IMR-90 (cell line): ENCODE data around the gene NUDT10. TPM values are rescaled to one million over a fixed set of nuclear protein-coding genes. Genes with fewer than 3 reads are reported as not detected.

Experiments
- ATAC-seq: fragments of 200-7000 bp; cut with Tn5 transposase; 2 replicates; pipeline ENCODE4 v1.9.1; 2020; ENCODE audit warnings: low read depth, mild to moderate bottlenecking, moderate library complexity
- BruUV-seq: library from RNA; stranded (reverse); fragments of 400-500 nt; replicated peaks from 2 replicates; lab custom pipeline; 2021; lab: Mats Ljungman, UMichigan
- CTCF ChIA-PET: fragments of 300-600 bp; formaldehyde crosslinking; extraction: SDS; loops from one replicate; lab custom pipeline; 2021; ENCODE audit warnings: antibody characterized with exemption; lab: Yijun Ruan, JAX
- POLR2A ChIA-PET: fragments of 300-600 bp; sonication (Branson Sonifier 250); formaldehyde crosslinking; loops from one replicate; lab custom pipeline; 2022; ENCODE audit warnings: antibody characterized with exemption; ENCODE audit not compliant: unreplicated experiment; lab: Charles Lee
- DNase-seq: peaks from one replicate; pipeline ENCODE4 v3.0.0; 2013
- H2AFZ ChIP-seq: replicated peaks from 2 replicates; pipeline ENCODE3; 2013; ENCODE audit warnings: low read length, mild to moderate bottlenecking; ENCODE audit not compliant: poor library complexity
- H2AK5ac ChIP-seq: 2 replicates; pipeline ENCODE4 v1.6.1; 2013; ENCODE audit warnings: low read depth, low read length, inconsistent platforms
- H2AK9ac ChIP-seq: replicated peaks from 2 replicates; pipeline ENCODE3; 2013; ENCODE audit warnings: mild to moderate bottlenecking, low read depth, low read length, moderate library complexity; ENCODE audit not compliant: poor library complexity
- H2BK120ac ChIP-seq: 2 replicates; pipeline ENCODE4 v1.6.1; 2013; ENCODE audit warnings: low read depth, low read length, inconsistent platforms
- H2BK15ac ChIP-seq: 3 replicates; pipeline ENCODE4 v1.6.1; 2013; ENCODE audit warnings: low read depth, low read length, inconsistent platforms
- H2BK20ac ChIP-seq: 2 replicates; pipeline ENCODE4 v1.6.1; 2013; ENCODE audit warnings: low read depth, mild to moderate bottlenecking, inconsistent platforms, low read length, moderate library complexity
- H2BK5ac ChIP-seq: 2 replicates; pipeline ENCODE4 v1.6.1; 2013; ENCODE audit warnings: mild to moderate bottlenecking, low read depth, low read length, inconsistent platforms; ENCODE audit not compliant: poor library complexity, severe bottlenecking
- H3K14ac ChIP-seq: replicated peaks from 2 replicates; pipeline ENCODE4 v1.6.1; 2013; ENCODE audit warnings: low read depth, low read length, inconsistent platforms
- H3K18ac ChIP-seq: 2 replicates; pipeline ENCODE4 v1.6.1; 2013; ENCODE audit warnings: low read depth, low read length, control low read depth
- H3K23ac ChIP-seq: 2 replicates; pipeline ENCODE4 v1.6.1; 2013; ENCODE audit warnings: low read depth, low read length, inconsistent platforms
- H3K27ac ChIP-seq: 2 replicates; pipeline ENCODE4 v1.5.1; 2013; ENCODE audit warnings: mild to moderate bottlenecking, control low read depth, low read length; ENCODE audit not compliant: insufficient read depth
- H3K27me3 ChIP-seq: 2 replicates; pipeline ENCODE4 v1.6.1; 2013; ENCODE audit warnings: low read length; ENCODE audit not compliant: control insufficient read depth, insufficient read depth
- H3K36me3 ChIP-seq: 2 replicates; pipeline ENCODE4 v1.6.1; 2013; ENCODE audit warnings: low read length, mixed read lengths; ENCODE audit not compliant: control insufficient read depth, insufficient read depth
- H3K4ac ChIP-seq: 2 replicates; pipeline ENCODE4 v1.6.1; 2013; ENCODE audit warnings: low read depth, low read length, inconsistent platforms
- H3K4me1 ChIP-seq: 2 replicates; pipeline ENCODE4 v1.6.1; 2013; ENCODE audit warnings: low read length, mixed read lengths; ENCODE audit not compliant: control insufficient read depth, insufficient read depth
- H3K4me2 ChIP-seq: 2 replicates; pipeline ENCODE4 v1.6.1; 2013; ENCODE audit warnings: low read depth, mild to moderate bottlenecking, control low read depth, low read length, moderate library complexity
- H3K4me3 ChIP-seq: 2 replicates; pipeline ENCODE4 v1.5.1; 2013; ENCODE audit warnings: low read depth, mild to moderate bottlenecking, control low read depth, low read length, moderate library complexity; ENCODE audit not compliant: insufficient read depth
- H3K56ac ChIP-seq: 2 replicates; pipeline ENCODE4 v1.6.1; 2013; ENCODE audit warnings: low read length, inconsistent platforms; ENCODE audit not compliant: insufficient read depth; ENCODE audit errors: extremely low read depth
- H3K79me1 ChIP-seq, 2 experiments: 2 replicates each; pipeline ENCODE4 v1.6.1; 2013; ENCODE audit warnings: low read length in 2 of 2, inconsistent platforms in 1 of 2, low read depth in 1 of 2
- H3K9ac ChIP-seq: 2 replicates; pipeline ENCODE4 v1.6.1; 2013; ENCODE audit warnings: low read depth, low read length, control low read depth
- H3K9me1 ChIP-seq: 2 replicates; pipeline ENCODE4 v1.6.1; 2013; ENCODE audit warnings: low read length, inconsistent platforms; ENCODE audit not compliant: insufficient read depth
- H3K9me3 ChIP-seq: 2 replicates; pipeline ENCODE4 v1.6.1; 2013; ENCODE audit warnings: low read length; ENCODE audit not compliant: control insufficient read depth, insufficient read depth
- H4K20me1 ChIP-seq: 2 replicates; pipeline ENCODE4 v1.6.1; 2013; ENCODE audit warnings: low read length, inconsistent platforms; ENCODE audit not compliant: insufficient read depth
- H4K5ac ChIP-seq: 2 replicates; pipeline ENCODE4 v1.6.1; 2013; ENCODE audit warnings: mild to moderate bottlenecking, low read depth, low read length, control low read depth
- H4K8ac ChIP-seq, 2 experiments: 2 replicates each; pipeline ENCODE4 v1.6.1; 2013; ENCODE audit warnings: low read depth in 2 of 2, low read length in 2 of 2, control low read depth in 1 of 2, inconsistent platforms in 1 of 2
- H4K91ac ChIP-seq: 2 replicates; pipeline ENCODE4 v1.6.1; 2013; ENCODE audit warnings: low read depth, low read length, inconsistent platforms; ENCODE audit not compliant: insufficient read depth
- CTCF ChIP-seq: conservative IDR thresholded peaks from 2 replicates; pipeline ENCODE4 v1.5.1; 2012; ENCODE audit warnings: mild to moderate bottlenecking, low read depth, low read length, improper control_type of control experiment
- MAZ ChIP-seq: IDR thresholded peaks from 2 replicates; pipeline ENCODE4 v1.6.1; 2012; ENCODE audit warnings: low read depth, mild to moderate bottlenecking, low read length, improper control_type of control experiment, moderate library complexity, borderline replicate concordance
- RAD21 ChIP-seq: IDR thresholded peaks from 2 replicates; pipeline ENCODE4 v1.6.1; 2012; ENCODE audit warnings: low read length, improper control_type of control experiment
- WGBS, 2 experiments: methylation state at CpG; one replicate each; pipeline versions ENCODE4 v1.1.5 to v1.1.7; 2013; ENCODE audit warnings: missing lambda C conversion rate in 2 of 2; ENCODE audit not compliant: insufficient read length in 1 of 2; ENCODE audit errors: extremely low coverage in 2 of 2; 5-methylcytosine and 5-hydroxymethylcytosine counted together
- dilution Hi-C: fragments of 300-500 bp; cut with HindIII; formaldehyde crosslinking; loops from one replicate; pipeline ENCODE4 v1.14.3; 2018; ENCODE audit warnings: low sequenced_read_pairs; ENCODE audit not compliant: unreplicated experiment
- in situ Hi-C: fragments of 300-500 bp; cut with MboI; formaldehyde crosslinking; loops from 3 replicates; pipeline ENCODE4 v1.14.3; 2019; ENCODE audit warnings: low sequenced_read_pairs, inconsistent platforms, mixed read lengths
- intact Hi-C: fragments of 100-400 bp; cut with micrococcal nuclease; formaldehyde crosslinking; loops from 2 replicates; pipeline ENCODE4 v1.10.0; 2022
- polyA plus RNA-seq, 3 experiments: library from polyadenylated mRNA; depleted of rRNA; stranded (reverse); fragments of >200 nt; gene quantifications; 2 replicates each; pipeline ENCODE4 v1.2.3, GENCODE V29; 2012; ENCODE audit warnings: low replicate concordance in 1 of 3
- total RNA-seq: library from RNA; depleted of rRNA; stranded (reverse); fragments of >200 nt; gene quantifications from 2 replicates; pipeline ENCODE4 v1.2.3, GENCODE V29; 2012

The NUDT10 gene
- total and polyA plus RNA-seq, 2 of the 4 experiments (the other 2 are of a cell fraction), result 0.90 to 0.91 TPM

GRCh38 chrX:51336584-51336983, 4.0 kb downstream of the NUDT10 start:
- Histone ChIP-seq H3K4me2 (no peak overlapping the region), H3K4me1 (no peaks in the 10 kb centered on the region), H4K8ac (no peak overlapping the region), H2AFZ (no peak overlapping the region), H2AK5ac (no peak overlapping the region), H2AK9ac (no peak overlapping the region), H2BK15ac (no peak overlapping the region), H3K4me3 (no peak overlapping the region), H3K27ac (no peak overlapping the region), H4K5ac (no peak overlapping the region), H3K18ac (no peak overlapping the region), H3K9me3 (0 out of 2 replicates have a peak, but pooled peaks cover 2% of the 10 kb centered on the region), H2BK5ac (no peak overlapping the region), H3K9ac (no peak overlapping the region), H3K79me1 (no peaks in the 10 kb centered on the region), H3K23ac (no peak overlapping the region), H3K36me3 (no peaks in the 10 kb centered on the region), H3K4ac (no peak overlapping the region), H2BK20ac (no peak overlapping the region), H3K9me1 (no peaks in the 10 kb centered on the region), H2BK120ac (no peak overlapping the region), H3K14ac (no peak overlapping the region), H3K56ac (no peak overlapping the region), H4K91ac (no peak overlapping the region), H4K20me1 (no peaks in the 10 kb centered on the region), H3K27me3 (peaks cover 5% of the 10 kb centered on the region; the same call in 1 of the 2 replicates)
- DNase-seq (peak; percentile 40), ATAC-seq (peak; percentile 83)
- POLR2A ChIA-PET, result no interaction called here
- TF ChIP-seq CTCF (peak; percentile 57), RAD21 (peak; percentile 38), MAZ (no peak)
- CTCF ChIA-PET, result interaction anchor here (0.7 to 1.4 kb wide), 7 partner anchors 10 to 124 kb away, joined by 3 to 5 read pairs (median 3); no protein-coding TSS in a partner anchor
- no TSS peak for BruUV-seq
- no CpG with 5 or more reads among the region's 3 CpGs for WGBS, 2 experiments
- dilution Hi-C loops, result no loop called here
- in situ Hi-C loops, result no loop called here
- intact Hi-C loops, result loop anchor here (1.0 to 2.0 kb wide), 2 partner anchors 84 to 124 kb away; no protein-coding TSS in a partner anchor
